HEK293 (cell line): ENCODE measurements around the gene NAAA.

ENCODE experiments used
- CTCF ChIA-PET: fragments of 350-600 bp; formaldehyde crosslinking; extraction: SDS; loops from one replicate; lab custom pipeline; 2021; ENCODE audit warnings: antibody characterized with exemption; lab: Yijun Ruan, JAX
- POLR2A ChIA-PET: fragments of 300-600 bp; formaldehyde crosslinking; extraction: SDS; loops from one replicate; lab custom pipeline; 2020; ENCODE audit warnings: antibody characterized with exemption, inconsistent platforms; lab: Yijun Ruan, JAX
- H3K27ac ChIP-seq: fragments of 200-500 bp; sonication (Bioruptor generic); 2 replicates; pipeline ENCODE4 v1.5.1; 2014; ENCODE audit warnings: low read depth, low read length, control low read depth, inconsistent platforms; ENCODE audit errors: extremely low read depth
- H3K36me3 ChIP-seq, 2 experiments: fragments of 200-500 bp in 1 of 2; sonication (Bioruptor generic) in 1 of 2; 1 replicate in 1 of 2; 2 replicates in 1 of 2; pipeline ENCODE4 v1.5.1; 2014 to 2017; ENCODE audit warnings: inconsistent platforms in 2 of 2, low read length in 2 of 2; ENCODE audit not compliant: control insufficient read depth in 2 of 2, insufficient read depth in 1 of 2
- H3K4me1 ChIP-seq: fragments of 200-500 bp; sonication (Bioruptor generic); 2 replicates; pipeline ENCODE4 v1.5.1; 2014; ENCODE audit warnings: mild to moderate bottlenecking, low read length, inconsistent platforms; ENCODE audit not compliant: control insufficient read depth, insufficient read depth
- H3K4me3 ChIP-seq: 2 replicates; pipeline ENCODE4 v1.5.1; 2011; ENCODE audit warnings: low read depth, mild to moderate bottlenecking, control low read depth, low read length, moderate library complexity
- H3K9me3 ChIP-seq: fragments of 200-500 bp; sonication (Bioruptor generic); 2 replicates; pipeline ENCODE4 v1.5.1; 2014; ENCODE audit warnings: low read depth, low read length, inconsistent platforms; ENCODE audit not compliant: control insufficient read depth, insufficient read depth
- KLF8 ChIP-seq: fragments of 450-650 bp; formaldehyde crosslinking; IDR thresholded peaks from 2 replicates; pipeline ENCODE4 v1.5.1; 2016; ENCODE audit warnings: missing biosample characterization, missing genetic modification characterization
- RBAK ChIP-seq: fragments of 450-650 bp; formaldehyde crosslinking; IDR thresholded peaks from 2 replicates; pipeline ENCODE4 v1.5.1; 2016; ENCODE audit warnings: missing biosample characterization, missing genetic modification characterization
- ZNF121 ChIP-seq: fragments of 450-650 bp; formaldehyde crosslinking; IDR thresholded peaks from 2 replicates; pipeline ENCODE4 v1.5.1; 2016; ENCODE audit warnings: missing biosample characterization, missing genetic modification characterization
- ZNF140 ChIP-seq: fragments of 450-650 bp; formaldehyde crosslinking; IDR thresholded peaks from 2 replicates; pipeline ENCODE4 v1.5.1; 2016; ENCODE audit warnings: missing biosample characterization, missing genetic modification characterization
- ZNF184 ChIP-seq: fragments of 450-650 bp; IDR thresholded peaks from 2 replicates; pipeline ENCODE4 v1.5.1; 2018; ENCODE audit warnings: missing biosample characterization, mild to moderate bottlenecking, missing genetic modification characterization
- ZNF239 ChIP-seq: fragments of 450-650 bp; formaldehyde crosslinking; IDR thresholded peaks from 2 replicates; pipeline ENCODE4 v1.5.1; 2016; ENCODE audit warnings: missing biosample characterization, missing genetic modification characterization
- ZNF324 ChIP-seq: fragments of 450-650 bp; formaldehyde crosslinking; IDR thresholded peaks from 2 replicates; pipeline ENCODE4 v1.5.1; 2016; ENCODE audit warnings: missing biosample characterization, missing genetic modification characterization
- ZNF426 ChIP-seq: fragments of 450-650 bp; formaldehyde crosslinking; IDR thresholded peaks from 2 replicates; pipeline ENCODE4 v1.5.1; 2017; ENCODE audit warnings: missing biosample characterization, missing genetic modification characterization, mild to moderate bottlenecking, inconsistent platforms, moderate library complexity
- ZNF514 ChIP-seq: fragments of 450-650 bp; formaldehyde crosslinking; IDR thresholded peaks from 2 replicates; pipeline ENCODE4 v1.5.1; 2016; ENCODE audit warnings: missing biosample characterization, missing genetic modification characterization
- ZNF529 ChIP-seq: fragments of 450-650 bp; formaldehyde crosslinking; IDR thresholded peaks from 2 replicates; pipeline ENCODE4 v1.5.1; 2017; ENCODE audit warnings: missing genetic modification characterization, missing biosample characterization; ENCODE audit not compliant: insufficient replicate concordance
- ZNF548 ChIP-seq: fragments of 450-650 bp; formaldehyde crosslinking; IDR thresholded peaks from 2 replicates; pipeline ENCODE4 v1.5.1; 2016; ENCODE audit warnings: missing biosample characterization, missing genetic modification characterization
- ZNF555 ChIP-seq: fragments of 450-650 bp; formaldehyde crosslinking; conservative IDR thresholded peaks from 2 replicates; pipeline ENCODE4 v1.5.1; 2017; ENCODE audit warnings: missing biosample characterization, mild to moderate bottlenecking, missing genetic modification characterization, inconsistent platforms
- ZNF561 ChIP-seq: fragments of 450-650 bp; IDR thresholded peaks from 2 replicates; pipeline ENCODE4 v1.5.1; 2018; ENCODE audit warnings: missing biosample characterization, missing genetic modification characterization, borderline replicate concordance
- ZNF654 ChIP-seq: fragments of 450-650 bp; formaldehyde crosslinking; IDR thresholded peaks from 2 replicates; pipeline ENCODE4 v1.5.1; 2016; ENCODE audit warnings: low read depth, missing biosample characterization, missing genetic modification characterization
- ZNF677 ChIP-seq: fragments of 450-650 bp; IDR thresholded peaks from 2 replicates; pipeline ENCODE4 v1.5.0; 2018; ENCODE audit warnings: missing biosample characterization, mild to moderate bottlenecking, missing genetic modification characterization, moderate library complexity
- ZSCAN16 ChIP-seq: fragments of 450-650 bp; formaldehyde crosslinking; IDR thresholded peaks from 2 replicates; pipeline ENCODE4 v1.5.1; 2016; ENCODE audit warnings: missing biosample characterization, missing genetic modification characterization
- TF ChIP-seq, protein P1 (sequence below): fragments of 450-650 bp; formaldehyde crosslinking; IDR thresholded peaks from 2 replicates; pipeline ENCODE4 v1.5.1; 2017; ENCODE audit warnings: missing biosample characterization, mild to moderate bottlenecking, missing genetic modification characterization, moderate library complexity
- TF ChIP-seq, protein P2 (sequence below): fragments of 450-650 bp; formaldehyde crosslinking; IDR thresholded peaks from 2 replicates; pipeline ENCODE4; 2016; ENCODE audit warnings: missing biosample characterization, missing genetic modification characterization
- TF ChIP-seq, protein P3 (sequence below): fragments of 450-650 bp; formaldehyde crosslinking; IDR thresholded peaks from 2 replicates; pipeline ENCODE4 v1.5.1; 2016; ENCODE audit warnings: missing biosample characterization, missing genetic modification characterization
- TF ChIP-seq, protein P4 (sequence below): fragments of 450-650 bp; formaldehyde crosslinking; IDR thresholded peaks from 2 replicates; pipeline ENCODE4 v1.5.1; 2017; ENCODE audit warnings: missing biosample characterization, missing genetic modification characterization
- TF ChIP-seq, protein P5 (sequence below): fragments of 450-650 bp; formaldehyde crosslinking; IDR thresholded peaks from 2 replicates; pipeline ENCODE4 v1.5.1; 2016; ENCODE audit warnings: missing biosample characterization, missing genetic modification characterization
- TF ChIP-seq, protein P6 (sequence below): fragments of 450-650 bp; formaldehyde crosslinking; IDR thresholded peaks from 2 replicates; pipeline ENCODE4 v1.5.1; 2016; ENCODE audit warnings: missing biosample characterization, missing genetic modification characterization
- TF ChIP-seq, protein P7 (sequence below): fragments of 450-650 bp; formaldehyde crosslinking; IDR thresholded peaks from 2 replicates; pipeline ENCODE4 v1.5.1; 2016; ENCODE audit warnings: missing biosample characterization, missing genetic modification characterization

The NAAA gene

DNA sequence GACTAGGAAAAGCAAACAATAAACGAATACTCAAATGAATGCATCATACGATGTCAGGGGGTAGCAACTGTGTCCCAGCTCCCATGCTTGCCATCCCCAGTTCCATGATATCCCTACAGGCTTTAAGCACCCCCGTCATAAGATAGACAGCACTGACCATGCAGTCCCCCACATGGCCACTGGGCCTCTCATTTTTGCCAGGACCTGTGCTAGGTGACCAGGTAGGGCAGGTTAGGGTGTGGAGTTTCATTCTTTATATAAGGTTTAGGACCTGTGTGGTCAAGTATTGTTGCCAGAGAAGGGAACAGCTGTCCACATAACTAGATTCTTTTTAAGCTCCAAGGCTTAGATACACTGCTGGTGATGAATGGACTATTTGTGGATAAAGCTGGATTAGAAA lies 48.3 kb downstream of the NAAA start:
- H3K4me3 ChIP-seq = no peak overlapping the region
- H3K9me3 ChIP-seq = no peaks in the 10 kb centered on the region
- no peaks in the 10 kb centered on the region for H3K4me1 ChIP-seq
- no peaks in the 10 kb centered on the region for H3K36me3 ChIP-seq
- POLR2A ChIA-PET = no interaction called here
- no peak overlapping the region for H3K27ac ChIP-seq
- TF ChIP-seq ZNF555 (tag by site-specific recombination) (no peak), ZNF677 (no peak), ZNF239 (tag by site-specific recombination) (no peak), ZNF324 (no peak), ZNF140 (no peak), ZNF184 (tag by site-specific recombination) (no peak), ZNF561 (no peak), ZNF654 (tag by site-specific recombination) (no peak), ZSCAN16 (no peak)
- TF ChIP-seq, protein P1, sequence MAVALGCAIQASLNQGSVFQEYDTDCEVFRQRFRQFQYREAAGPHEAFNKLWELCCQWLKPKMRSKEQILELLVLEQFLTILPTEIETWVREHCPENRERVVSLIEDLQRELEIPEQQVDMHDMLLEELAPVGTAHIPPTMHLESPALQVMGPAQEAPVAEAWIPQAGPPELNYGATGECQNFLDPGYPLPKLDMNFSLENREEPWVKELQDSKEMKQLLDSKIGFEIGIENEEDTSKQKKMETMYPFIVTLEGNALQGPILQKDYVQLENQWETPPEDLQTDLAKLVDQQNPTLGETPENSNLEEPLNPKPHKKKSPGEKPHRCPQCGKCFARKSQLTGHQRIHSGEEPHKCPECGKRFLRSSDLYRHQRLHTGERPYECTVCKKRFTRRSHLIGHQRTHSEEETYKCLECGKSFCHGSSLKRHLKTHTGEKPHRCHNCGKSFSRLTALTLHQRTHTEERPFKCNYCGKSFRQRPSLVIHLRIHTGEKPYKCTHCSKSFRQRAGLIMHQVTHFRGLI (tag by site-specific recombination) = no peak
- TF ChIP-seq, protein P2, sequence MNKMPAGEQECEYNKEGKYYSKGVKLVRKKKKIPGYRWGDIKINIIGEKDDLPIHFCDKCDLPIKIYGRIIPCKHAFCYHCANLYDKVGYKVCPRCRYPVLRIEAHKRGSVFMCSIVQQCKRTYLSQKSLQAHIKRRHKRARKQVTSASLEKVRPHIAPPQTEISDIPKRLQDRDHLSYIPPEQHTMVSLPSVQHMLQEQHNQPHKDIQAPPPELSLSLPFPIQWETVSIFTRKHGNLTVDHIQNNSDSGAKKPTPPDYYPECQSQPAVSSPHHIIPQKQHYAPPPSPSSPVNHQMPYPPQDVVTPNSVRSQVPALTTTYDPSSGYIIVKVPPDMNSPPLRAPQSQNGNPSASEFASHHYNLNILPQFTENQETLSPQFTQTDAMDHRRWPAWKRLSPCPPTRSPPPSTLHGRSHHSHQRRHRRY (tag by site-specific recombination) = no peak
- TF ChIP-seq, protein P3, sequence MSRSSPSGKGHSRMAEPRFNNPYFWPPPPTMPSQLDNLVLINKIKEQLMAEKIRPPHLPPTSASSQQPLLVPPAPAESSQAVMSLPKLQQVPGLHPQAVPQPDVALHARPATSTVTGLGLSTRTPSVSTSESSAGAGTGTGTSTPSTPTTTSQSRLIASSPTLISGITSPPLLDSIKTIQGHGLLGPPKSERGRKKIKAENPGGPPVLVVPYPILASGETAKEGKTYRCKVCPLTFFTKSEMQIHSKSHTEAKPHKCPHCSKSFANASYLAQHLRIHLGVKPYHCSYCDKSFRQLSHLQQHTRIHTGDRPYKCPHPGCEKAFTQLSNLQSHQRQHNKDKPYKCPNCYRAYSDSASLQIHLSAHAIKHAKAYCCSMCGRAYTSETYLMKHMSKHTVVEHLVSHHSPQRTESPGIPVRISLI (tag by site-specific recombination) = no peak
- CTCF ChIA-PET = interaction anchor here (0.7 to 1.0 kb wide), 2 partner anchors 11 to 223 kb away, joined by 3 read pairs; no protein-coding TSS in a partner anchor

DNA sequence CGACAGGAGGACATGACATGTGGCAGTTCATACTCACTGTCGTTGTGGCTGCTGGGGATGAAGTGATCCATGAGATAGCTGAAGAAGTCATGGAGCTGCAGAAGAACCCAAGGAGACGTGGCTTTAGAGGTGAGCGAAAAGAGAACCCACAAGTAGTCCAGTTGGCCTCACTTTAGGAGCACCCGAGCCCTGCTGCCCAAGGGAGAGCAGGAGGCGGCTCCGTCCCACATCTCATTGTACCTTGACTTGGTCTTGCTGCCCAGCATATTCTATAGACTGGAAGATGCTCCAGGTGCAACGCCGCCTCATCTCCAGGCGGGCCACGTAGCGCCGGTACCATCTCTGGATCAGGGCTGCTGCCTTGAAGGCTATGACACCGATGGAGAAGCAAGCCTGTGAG lies 49.2 kb downstream of the NAAA start:
- Histone ChIP-seq H3K4me1 (no peaks in the 10 kb centered on the region), H3K27ac (no peak overlapping the region), H3K36me3 (no peaks in the 10 kb centered on the region), H3K4me3 (no peak overlapping the region), H3K9me3 (no peaks in the 10 kb centered on the region)
- ChIA-PET CTCF (no interaction called here), POLR2A (no interaction called here)
- TF ChIP-seq RBAK (tag by site-specific recombination) (no peak), ZNF426 (no peak), ZNF121 (tag by site-specific recombination) (no peak), ZNF548 (tag by site-specific recombination) (no peak), ZNF529 (tag by site-specific recombination) (no peak), KLF8 (tag by site-specific recombination) (no peak), ZNF514 (tag by site-specific recombination) (no peak)
- TF ChIP-seq, protein P4, sequence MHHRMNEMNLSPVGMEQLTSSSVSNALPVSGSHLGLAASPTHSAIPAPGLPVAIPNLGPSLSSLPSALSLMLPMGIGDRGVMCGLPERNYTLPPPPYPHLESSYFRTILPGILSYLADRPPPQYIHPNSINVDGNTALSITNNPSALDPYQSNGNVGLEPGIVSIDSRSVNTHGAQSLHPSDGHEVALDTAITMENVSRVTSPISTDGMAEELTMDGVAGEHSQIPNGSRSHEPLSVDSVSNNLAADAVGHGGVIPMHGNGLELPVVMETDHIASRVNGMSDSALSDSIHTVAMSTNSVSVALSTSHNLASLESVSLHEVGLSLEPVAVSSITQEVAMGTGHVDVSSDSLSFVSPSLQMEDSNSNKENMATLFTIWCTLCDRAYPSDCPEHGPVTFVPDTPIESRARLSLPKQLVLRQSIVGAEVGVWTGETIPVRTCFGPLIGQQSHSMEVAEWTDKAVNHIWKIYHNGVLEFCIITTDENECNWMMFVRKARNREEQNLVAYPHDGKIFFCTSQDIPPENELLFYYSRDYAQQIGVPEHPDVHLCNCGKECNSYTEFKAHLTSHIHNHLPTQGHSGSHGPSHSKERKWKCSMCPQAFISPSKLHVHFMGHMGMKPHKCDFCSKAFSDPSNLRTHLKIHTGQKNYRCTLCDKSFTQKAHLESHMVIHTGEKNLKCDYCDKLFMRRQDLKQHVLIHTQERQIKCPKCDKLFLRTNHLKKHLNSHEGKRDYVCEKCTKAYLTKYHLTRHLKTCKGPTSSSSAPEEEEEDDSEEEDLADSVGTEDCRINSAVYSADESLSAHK = no peak
- TF ChIP-seq, protein P5, sequence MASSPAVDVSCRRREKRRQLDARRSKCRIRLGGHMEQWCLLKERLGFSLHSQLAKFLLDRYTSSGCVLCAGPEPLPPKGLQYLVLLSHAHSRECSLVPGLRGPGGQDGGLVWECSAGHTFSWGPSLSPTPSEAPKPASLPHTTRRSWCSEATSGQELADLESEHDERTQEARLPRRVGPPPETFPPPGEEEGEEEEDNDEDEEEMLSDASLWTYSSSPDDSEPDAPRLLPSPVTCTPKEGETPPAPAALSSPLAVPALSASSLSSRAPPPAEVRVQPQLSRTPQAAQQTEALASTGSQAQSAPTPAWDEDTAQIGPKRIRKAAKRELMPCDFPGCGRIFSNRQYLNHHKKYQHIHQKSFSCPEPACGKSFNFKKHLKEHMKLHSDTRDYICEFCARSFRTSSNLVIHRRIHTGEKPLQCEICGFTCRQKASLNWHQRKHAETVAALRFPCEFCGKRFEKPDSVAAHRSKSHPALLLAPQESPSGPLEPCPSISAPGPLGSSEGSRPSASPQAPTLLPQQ (tag by site-specific recombination) = no peak
- TF ChIP-seq, protein P6, sequence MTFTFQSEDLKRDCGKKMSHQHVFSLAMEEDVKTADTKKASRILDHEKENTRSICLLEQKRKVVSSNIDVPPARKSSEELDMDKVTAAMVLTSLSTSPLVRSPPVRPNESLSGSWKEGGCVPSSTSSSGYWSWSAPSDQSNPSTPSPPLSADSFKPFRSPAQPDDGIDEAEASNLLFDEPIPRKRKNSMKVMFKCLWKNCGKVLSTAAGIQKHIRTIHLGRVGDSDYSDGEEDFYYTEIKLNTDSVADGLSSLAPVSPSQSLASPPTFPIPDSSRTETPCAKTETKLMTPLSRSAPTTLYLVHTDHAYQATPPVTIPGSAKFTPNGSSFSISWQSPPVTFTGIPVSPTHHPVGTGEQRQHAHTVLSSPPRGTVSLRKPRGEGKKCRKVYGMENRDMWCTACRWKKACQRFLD (tag by site-specific recombination) = no peak
- TF ChIP-seq, protein P7, sequence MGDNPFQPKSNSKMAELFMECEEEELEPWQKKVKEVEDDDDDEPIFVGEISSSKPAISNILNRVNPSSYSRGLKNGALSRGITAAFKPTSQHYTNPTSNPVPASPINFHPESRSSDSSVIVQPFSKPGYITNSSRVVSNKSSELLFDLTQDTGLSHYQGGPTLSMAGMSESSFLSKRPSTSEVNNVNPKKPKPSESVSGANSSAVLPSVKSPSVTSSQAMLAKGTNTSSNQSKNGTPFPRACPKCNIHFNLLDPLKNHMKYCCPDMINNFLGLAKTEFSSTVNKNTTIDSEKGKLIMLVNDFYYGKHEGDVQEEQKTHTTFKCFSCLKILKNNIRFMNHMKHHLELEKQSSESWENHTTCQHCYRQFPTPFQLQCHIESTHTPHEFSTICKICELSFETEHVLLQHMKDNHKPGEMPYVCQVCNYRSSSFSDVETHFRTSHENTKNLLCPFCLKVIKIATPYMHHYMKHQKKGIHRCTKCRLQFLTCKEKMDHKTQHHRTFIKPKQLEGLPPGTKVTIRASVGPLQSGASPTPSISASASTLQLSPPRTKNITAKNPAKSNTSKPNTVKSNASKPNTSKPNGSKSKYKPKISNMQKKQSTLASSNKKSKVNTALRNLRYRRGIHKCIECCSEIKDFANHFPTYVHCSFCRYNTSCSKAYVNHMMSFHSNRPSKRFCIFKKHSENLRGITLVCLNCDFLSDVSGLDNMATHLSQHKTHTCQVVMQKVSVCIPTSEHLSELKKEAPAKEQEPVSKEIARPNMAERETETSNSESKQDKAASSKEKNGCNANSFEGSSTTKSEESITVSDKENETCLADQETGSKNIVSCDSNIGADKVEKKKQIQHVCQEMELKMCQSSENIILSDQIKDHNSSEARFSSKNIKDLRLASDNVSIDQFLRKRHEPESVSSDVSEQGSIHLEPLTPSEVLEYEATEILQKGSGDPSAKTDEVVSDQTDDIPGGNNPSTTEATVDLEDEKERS (tag by site-specific recombination) = no peak
